HCT116 (cell line): ENCODE results near the gene ARHGAP19. TPM values are rescaled to one million over a fixed set of nuclear protein-coding genes. Genes with fewer than 3 reads are reported as not detected.

ENCODE experiments used
- ATAC-seq: fragments of 200-7000 bp; cut with Tn5 transposase; 2 replicates; pipeline ENCODE4 v1.9.1; 2020; ENCODE audit warnings: mild to moderate bottlenecking, moderate library complexity
- BruUV-seq: library from RNA; stranded (reverse); fragments of 400-500 nt; replicated peaks from 2 replicates; lab custom pipeline; 2021; lab: Mats Ljungman, UMichigan
- CTCF ChIA-PET: fragments of 300-600 bp; sonication (Branson Sonifier 250); formaldehyde crosslinking; loops from one replicate; lab custom pipeline; 2021; ENCODE audit warnings: antibody characterized with exemption; lab: Charles Lee
- POLR2A ChIA-PET: fragments of 300-600, 350-600 bp; sonication (Branson Sonifier 250); formaldehyde crosslinking; loops from one replicate; lab custom pipeline; 2021; ENCODE audit warnings: antibody characterized with exemption; lab: Charles Lee
- RAD21 ChIA-PET, 2 experiments: fragments of 300-600 bp; sonication (Branson Sonifier 250); formaldehyde crosslinking; loops; one replicate each; lab custom pipeline; 2023; ENCODE audit warnings: low total read pairs in 2 of 2; ENCODE audit not compliant: uncharacterized antibody in 2 of 2, unreplicated experiment in 2 of 2, low non-redundant PET in 1 of 2; lab: Charles Lee
- DNase-seq: peaks from one replicate; pipeline ENCODE4 v3.0.0-alpha.2; 2010; ENCODE audit warnings: low read depth, low spot score
- H2AFZ ChIP-seq: fragments of 200-600 bp; shearing (Covaris generic), sonication (generic); 2 replicates; pipeline ENCODE4 v1.6.1; 2017; ENCODE audit warnings: low read depth, mixed run types, mixed read lengths, antibody characterized with exemption, low read length; ENCODE audit not compliant: poor library complexity, severe bottlenecking
- H3K27ac ChIP-seq: 2 replicates; pipeline ENCODE4 v1.5.1; 2012; ENCODE audit warnings: low read depth, low read length
- H3K27me3 ChIP-seq: fragments of 200-600 bp; sonication (generic); 2 replicates; pipeline ENCODE4 v1.6.1; 2016; ENCODE audit warnings: mixed run types, low read length, mixed read lengths; ENCODE audit not compliant: insufficient read depth
- H3K36me3 ChIP-seq, 2 experiments: fragments of 200-500 bp in 1 of 2; fragments of 200-600 bp in 1 of 2; sonication (Bioruptor generic) in 1 of 2; sonication (generic) in 1 of 2; 2 replicates each; pipeline versions ENCODE4 v1.5.1 to v1.6.1; 2014 to 2016; ENCODE audit warnings: low read length in 2 of 2, inconsistent platforms in 1 of 2, mixed read lengths in 1 of 2, mixed run types in 1 of 2; ENCODE audit not compliant: insufficient read depth in 2 of 2, control insufficient read depth in 1 of 2
- H3K4me1 ChIP-seq, 2 experiments: fragments of 200-600 bp in 1 of 2; sonication (generic) in 1 of 2; 2 replicates each; pipeline versions ENCODE4 v1.5.1 to v1.6.1; 2012 to 2017; ENCODE audit warnings: low read length in 2 of 2, inconsistent platforms in 1 of 2, mild to moderate bottlenecking in 1 of 2, mixed read lengths in 1 of 2, mixed run types in 1 of 2, moderate library complexity in 1 of 2; ENCODE audit not compliant: insufficient read depth in 2 of 2, control insufficient read depth in 1 of 2
- H3K4me2 ChIP-seq: fragments of 200-600 bp; sonication (generic); 2 replicates; pipeline ENCODE4 v1.6.1; 2017; ENCODE audit warnings: mixed run types, low read length, mixed read lengths
- H3K4me3 ChIP-seq, 2 experiments: fragments of 200-600 bp in 1 of 2; sonication (generic) in 1 of 2; replicated peaks in 1 of 2; 2 replicates each; pipeline ENCODE4 v1.5.1; 2011 to 2016; ENCODE audit warnings: low read length in 2 of 2, control low read depth in 1 of 2, low read depth in 1 of 2, mild to moderate bottlenecking in 1 of 2, mixed read lengths in 1 of 2, mixed run types in 1 of 2
- H3K79me2 ChIP-seq: fragments of 200-600 bp; sonication (generic); 2 replicates; pipeline ENCODE4 v1.6.1; 2017; ENCODE audit warnings: mild to moderate bottlenecking, mixed run types, low read length, moderate library complexity, mixed read lengths; ENCODE audit not compliant: insufficient read depth
- H3K9ac ChIP-seq: fragments of 200-600 bp; sonication (generic); 2 replicates; pipeline ENCODE4 v1.6.1; 2016; ENCODE audit warnings: low read length, mixed read lengths
- H3K9me2 ChIP-seq: fragments of 200-600 bp; sonication (generic), shearing (Covaris generic); 2 replicates; pipeline ENCODE4 v1.6.1; 2017; ENCODE audit warnings: mixed run types, mild to moderate bottlenecking, moderate library complexity; ENCODE audit not compliant: insufficient read depth
- H3K9me3 ChIP-seq, 2 experiments: fragments of 200-500 bp in 1 of 2; fragments of 200-600 bp in 1 of 2; sonication (Bioruptor generic) in 1 of 2; sonication (generic) in 1 of 2; 2 replicates each; pipeline ENCODE4 v1.6.1; 2014 to 2017; ENCODE audit warnings: low read length in 2 of 2, mixed read lengths in 2 of 2, inconsistent platforms in 1 of 2, low read depth in 1 of 2, mild to moderate bottlenecking in 1 of 2, mixed run types in 1 of 2, moderate library complexity in 1 of 2; ENCODE audit not compliant: control insufficient read depth in 1 of 2, insufficient read depth in 1 of 2
- H4K20me1 ChIP-seq: fragments of 200-600 bp; sonication (generic), shearing (Covaris generic); 2 replicates; pipeline ENCODE4 v1.6.1; 2017; ENCODE audit warnings: mixed run types, mild to moderate bottlenecking, moderate library complexity; ENCODE audit not compliant: insufficient read depth
- CBX3 ChIP-seq: IDR thresholded peaks from 2 replicates; pipeline ENCODE4 v1.6.1; 2012; ENCODE audit warnings: low read depth
- CEBPB ChIP-seq: IDR thresholded peaks from 2 replicates; pipeline ENCODE4 v1.6.1; 2012; ENCODE audit warnings: low read depth
- ELF1 ChIP-seq: IDR thresholded peaks from 2 replicates; pipeline ENCODE4 v1.6.1; 2012; ENCODE audit warnings: low read depth, borderline replicate concordance
- EZH2phosphoT487 ChIP-seq: fragments of 200-600 bp; IDR thresholded peaks from 2 replicates; pipeline ENCODE4 v1.6.1; 2018; ENCODE audit warnings: antibody characterized with exemption, borderline replicate concordance
- FOSL1 ChIP-seq: IDR thresholded peaks from 2 replicates; pipeline ENCODE4 v1.6.1; 2012; ENCODE audit warnings: low read depth
- JUND ChIP-seq: IDR thresholded peaks from 2 replicates; pipeline ENCODE4 v1.6.1; 2012
- POLR2AphosphoS5 ChIP-seq: IDR thresholded peaks from 2 replicates; pipeline ENCODE4 v1.6.1; 2011; ENCODE audit warnings: mild to moderate bottlenecking, low read depth, low read length, moderate library complexity
- RAD21 ChIP-seq: IDR thresholded peaks from 2 replicates; pipeline ENCODE4 v1.6.1; 2012; ENCODE audit warnings: low read depth, mild to moderate bottlenecking
- SP1 ChIP-seq: IDR thresholded peaks from 2 replicates; pipeline ENCODE4 v1.6.1; 2012; ENCODE audit warnings: low read depth
- SRF ChIP-seq: IDR thresholded peaks from 2 replicates; pipeline ENCODE4 v1.6.1; 2012; ENCODE audit warnings: low read depth
- intact Hi-C: fragments of 100-400 bp; cut with micrococcal nuclease; formaldehyde crosslinking; loops from 2 replicates; pipeline ENCODE4 v1.10.0; 2022
- total RNA-seq: library from RNA; stranded (reverse); gene quantifications from one replicate; pipeline ENCODE4 v1.2.1, GENCODE V29; 2021; ENCODE audit not compliant: unreplicated experiment
- TF ChIP-seq, protein P1 (sequence below): IDR thresholded peaks from 2 replicates; pipeline ENCODE4 v1.6.1; 2012; ENCODE audit warnings: low read depth
- TF ChIP-seq, protein P2 (sequence below): IDR thresholded peaks from 2 replicates; pipeline ENCODE4 v1.6.1; 2012
- TF ChIP-seq, protein P3 (sequence below): IDR thresholded peaks from 2 replicates; pipeline ENCODE4 v1.6.1; 2011; ENCODE audit warnings: mild to moderate bottlenecking, low read length, moderate library complexity; ENCODE audit not compliant: insufficient replicate concordance; ENCODE audit errors: extremely low read depth

The ARHGAP19 gene
- total RNA-seq, 1 experiment from 2014 or later = 36.8 TPM

DNA sequence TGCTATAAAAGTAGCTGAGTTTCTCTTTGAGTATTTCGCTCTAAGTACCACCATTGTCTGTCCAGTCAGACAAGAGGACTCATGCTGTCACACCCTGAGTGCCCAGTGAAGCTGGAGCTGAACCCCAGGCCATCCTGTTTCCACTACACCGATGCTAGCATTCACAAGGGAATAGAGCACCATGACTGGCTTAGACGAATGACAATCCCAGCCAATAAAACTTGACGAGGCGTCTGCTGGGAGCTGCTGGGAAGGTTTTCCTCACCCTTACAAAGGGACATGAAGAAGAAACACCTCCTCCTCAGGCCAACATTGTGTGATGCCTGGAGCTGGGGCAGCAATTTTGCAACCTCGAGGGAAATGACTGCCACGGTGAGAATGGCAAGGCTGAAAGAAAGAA lies 89.2 kb downstream of the ARHGAP19 start (continued):
- TF ChIP-seq, protein P1, sequence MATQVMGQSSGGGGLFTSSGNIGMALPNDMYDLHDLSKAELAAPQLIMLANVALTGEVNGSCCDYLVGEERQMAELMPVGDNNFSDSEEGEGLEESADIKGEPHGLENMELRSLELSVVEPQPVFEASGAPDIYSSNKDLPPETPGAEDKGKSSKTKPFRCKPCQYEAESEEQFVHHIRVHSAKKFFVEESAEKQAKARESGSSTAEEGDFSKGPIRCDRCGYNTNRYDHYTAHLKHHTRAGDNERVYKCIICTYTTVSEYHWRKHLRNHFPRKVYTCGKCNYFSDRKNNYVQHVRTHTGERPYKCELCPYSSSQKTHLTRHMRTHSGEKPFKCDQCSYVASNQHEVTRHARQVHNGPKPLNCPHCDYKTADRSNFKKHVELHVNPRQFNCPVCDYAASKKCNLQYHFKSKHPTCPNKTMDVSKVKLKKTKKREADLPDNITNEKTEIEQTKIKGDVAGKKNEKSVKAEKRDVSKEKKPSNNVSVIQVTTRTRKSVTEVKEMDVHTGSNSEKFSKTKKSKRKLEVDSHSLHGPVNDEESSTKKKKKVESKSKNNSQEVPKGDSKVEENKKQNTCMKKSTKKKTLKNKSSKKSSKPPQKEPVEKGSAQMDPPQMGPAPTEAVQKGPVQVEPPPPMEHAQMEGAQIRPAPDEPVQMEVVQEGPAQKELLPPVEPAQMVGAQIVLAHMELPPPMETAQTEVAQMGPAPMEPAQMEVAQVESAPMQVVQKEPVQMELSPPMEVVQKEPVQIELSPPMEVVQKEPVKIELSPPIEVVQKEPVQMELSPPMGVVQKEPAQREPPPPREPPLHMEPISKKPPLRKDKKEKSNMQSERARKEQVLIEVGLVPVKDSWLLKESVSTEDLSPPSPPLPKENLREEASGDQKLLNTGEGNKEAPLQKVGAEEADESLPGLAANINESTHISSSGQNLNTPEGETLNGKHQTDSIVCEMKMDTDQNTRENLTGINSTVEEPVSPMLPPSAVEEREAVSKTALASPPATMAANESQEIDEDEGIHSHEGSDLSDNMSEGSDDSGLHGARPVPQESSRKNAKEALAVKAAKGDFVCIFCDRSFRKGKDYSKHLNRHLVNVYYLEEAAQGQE = no peak
- TF ChIP-seq POLR2AphosphoS5 (no peak), CBX3 (no peak), JUND (no peak), ELF1 (no peak)
- TF ChIP-seq, protein P2, sequence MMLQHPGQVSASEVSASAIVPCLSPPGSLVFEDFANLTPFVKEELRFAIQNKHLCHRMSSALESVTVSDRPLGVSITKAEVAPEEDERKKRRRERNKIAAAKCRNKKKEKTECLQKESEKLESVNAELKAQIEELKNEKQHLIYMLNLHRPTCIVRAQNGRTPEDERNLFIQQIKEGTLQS = no peak

DNA sequence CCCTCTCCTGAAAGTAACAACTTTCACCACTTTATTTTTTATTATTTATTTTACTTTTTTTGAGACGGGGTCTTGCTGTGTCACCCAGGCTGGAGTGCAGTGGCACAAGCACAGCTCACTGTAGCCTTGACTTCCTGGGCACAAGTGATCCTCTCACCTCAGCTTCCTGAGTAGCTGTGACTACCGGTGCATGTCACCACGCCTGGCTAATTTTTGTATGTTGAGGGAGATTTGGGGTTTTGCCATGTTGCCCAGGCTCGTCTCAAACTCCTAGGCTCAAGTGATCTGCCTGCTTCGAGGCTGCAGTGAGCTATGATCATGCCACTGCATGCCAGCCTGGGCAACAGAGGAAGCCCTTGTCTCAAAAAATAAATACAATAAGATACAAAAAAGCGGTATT lies 91.8 kb downstream of the ARHGAP19 start:
- ATAC-seq (no peak), DNase-seq (no peak)
- Histone ChIP-seq H2AFZ (no peak overlapping the region), H3K9ac (no peak overlapping the region), H3K9me2 (no peaks in the 10 kb centered on the region), H3K4me3 (no peak overlapping the region), H3K79me2 (no peaks in the 10 kb centered on the region), H4K20me1 (no peaks in the 10 kb centered on the region), H3K4me2 (no peak overlapping the region), H3K36me3 (no peaks in the 10 kb centered on the region), H3K9me3 (no peaks in the 10 kb centered on the region), H3K27me3 (no peaks in the 10 kb centered on the region), H3K4me1 (peaks cover 3 to 4% of the 10 kb centered on the region in 2 experiments; a peak in 1 of 4 replicates), H3K27ac (no peak overlapping the region)
- CTCF ChIA-PET = interaction anchor here (1.1 to 1.3 kb wide), 4 partner anchors 10 to 163 kb away, joined by 3 to 10 read pairs (median 4); no protein-coding TSS in a partner anchor
- no TSS peak for BruUV-seq
- RAD21 ChIA-PET = no interaction called here
- POLR2A ChIA-PET = no interaction called here
- intact Hi-C loops = no loop called here
- TF ChIP-seq SP1 = no peak
- no peak for TF ChIP-seq ELF1
- TF ChIP-seq, protein P3, sequence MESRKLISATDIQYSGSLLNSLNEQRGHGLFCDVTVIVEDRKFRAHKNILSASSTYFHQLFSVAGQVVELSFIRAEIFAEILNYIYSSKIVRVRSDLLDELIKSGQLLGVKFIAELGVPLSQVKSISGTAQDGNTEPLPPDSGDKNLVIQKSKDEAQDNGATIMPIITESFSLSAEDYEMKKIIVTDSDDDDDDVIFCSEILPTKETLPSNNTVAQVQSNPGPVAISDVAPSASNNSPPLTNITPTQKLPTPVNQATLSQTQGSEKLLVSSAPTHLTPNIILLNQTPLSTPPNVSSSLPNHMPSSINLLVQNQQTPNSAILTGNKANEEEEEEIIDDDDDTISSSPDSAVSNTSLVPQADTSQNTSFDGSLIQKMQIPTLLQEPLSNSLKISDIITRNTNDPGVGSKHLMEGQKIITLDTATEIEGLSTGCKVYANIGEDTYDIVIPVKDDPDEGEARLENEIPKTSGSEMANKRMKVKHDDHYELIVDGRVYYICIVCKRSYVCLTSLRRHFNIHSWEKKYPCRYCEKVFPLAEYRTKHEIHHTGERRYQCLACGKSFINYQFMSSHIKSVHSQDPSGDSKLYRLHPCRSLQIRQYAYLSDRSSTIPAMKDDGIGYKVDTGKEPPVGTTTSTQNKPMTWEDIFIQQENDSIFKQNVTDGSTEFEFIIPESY = no peak
- TF ChIP-seq CEBPB = no peak
- no peak for TF ChIP-seq EZH2phosphoT487
- TF ChIP-seq JUND = no peak
- TF ChIP-seq, protein P1 = no peak
- no peak for TF ChIP-seq CBX3
- no peak for TF ChIP-seq FOSL1
- TF ChIP-seq RAD21 = no peak
- no peak for TF ChIP-seq SRF
